ENCODE measurements around the gene TNFSF4. TPM values are rescaled to one million over a fixed set of nuclear protein-coding genes. Genes with fewer than 3 reads are reported as not detected.
A peak's percentile ranks its signal among the peaks of the same experiment; 100 is the strongest.

TNFSF4 gene
- total RNA-seq: 0.62 and 1.3 TPM in 2 replicates

- Histone ChIP-seq H3K36me3 (ENCODE audit: control insufficient read depth, insufficient read depth, low read length) (no peaks in the 10 kb centered on the region), H3K4me3 (ENCODE audit: low read depth, low read length) (no peak within 1 kb of the TSS), H3K27me3 (ENCODE audit: control insufficient read depth, insufficient read depth, low read length) (no peaks in the 10 kb centered on the region)
- no peak for DNase-seq (ENCODE audit: low read depth)
- no peak for TF ChIP-seq CTCF (IDR thresholded peaks at IDR 0.05; ENCODE audit: insufficient read depth, low read length, poor library complexity, severe bottlenecking)
Measured at GRCh38 chr1:173206816-173207568, at the start of gene TNFSF4. Gene TNFSF4, minus strand, starts transcription at chr1:173207331. Its CDS starts 155 bp downstream, at chr1:173207176.

- H3K27me3 ChIP-seq (ENCODE audit: control insufficient read depth, insufficient read depth, low read length): no peaks in the 10 kb centered on the region
- peak; percentile 85 for TF ChIP-seq CTCF (IDR thresholded peaks at IDR 0.05; ENCODE audit: insufficient read depth, low read length, poor library complexity, severe bottlenecking)
- H3K36me3 ChIP-seq (ENCODE audit: control insufficient read depth, insufficient read depth, low read length): no peaks in the 10 kb centered on the region
- H3K4me3 ChIP-seq (ENCODE audit: low read depth, low read length): no peak overlapping the region
- no peak for DNase-seq (ENCODE audit: low read depth)
Measured at GRCh38 chr1:173255214-173255813, 48.2 kb upstream of the TNFSF4 start.

- no peak for DNase-seq (ENCODE audit: low read depth)
- Histone ChIP-seq H3K36me3 (ENCODE audit: control insufficient read depth, insufficient read depth, low read length) (no peaks in the 10 kb centered on the region), H3K27me3 (ENCODE audit: control insufficient read depth, insufficient read depth, low read length) (no peaks in the 10 kb centered on the region), H3K4me3 (ENCODE audit: low read depth, low read length) (no peak overlapping the region)
- no peak for TF ChIP-seq CTCF (IDR thresholded peaks at IDR 0.05; ENCODE audit: insufficient read depth, low read length, poor library complexity, severe bottlenecking)
Measured at GRCh38 chr1:173253046-173253445, 45.9 kb upstream of the TNFSF4 start.

GRCh38 chr1:173249349-173249748 lies 42.2 kb upstream of the TNFSF4 start:
- no peaks in the 10 kb centered on the region for H3K36me3 ChIP-seq (ENCODE audit: control insufficient read depth, insufficient read depth, low read length)
- H3K4me3 ChIP-seq (ENCODE audit: low read depth, low read length): no peak overlapping the region
- no peak for DNase-seq (ENCODE audit: low read depth)
- H3K27me3 ChIP-seq (ENCODE audit: control insufficient read depth, insufficient read depth, low read length): no peaks in the 10 kb centered on the region
- no peak for TF ChIP-seq CTCF (IDR thresholded peaks at IDR 0.05; ENCODE audit: insufficient read depth, low read length, poor library complexity, severe bottlenecking)

- H3K27me3 ChIP-seq (ENCODE audit: control insufficient read depth, insufficient read depth, low read length): no peaks in the 10 kb centered on the region
- TF ChIP-seq CTCF (IDR thresholded peaks at IDR 0.05; ENCODE audit: insufficient read depth, low read length, poor library complexity, severe bottlenecking): no peak
- no peak for DNase-seq (ENCODE audit: low read depth)
Measured at GRCh38 chr1:173248247-173248940, 41.3 kb upstream of the TNFSF4 start.

More at GRCh38 chr1:173248247-173248940, 41.3 kb upstream of the TNFSF4 start:
- H3K36me3 ChIP-seq (ENCODE audit: control insufficient read depth, insufficient read depth, low read length): no peaks in the 10 kb centered on the region
- no peak overlapping the region for H3K4me3 ChIP-seq (ENCODE audit: low read depth, low read length)
